ENCODE data around the gene FBN2. TPM values are rescaled to one million over a fixed set of nuclear protein-coding genes. Genes with fewer than 3 reads are reported as not detected.

Gene FBN2
- total and polyA plus RNA-seq, 9 of the 15 experiments (the other 6 are each of a cell fraction or from before 2014, with no cell fraction given), result 0.01 to 0.09 TPM; not detected in 7

- TF ChIP-seq MAX (CRISPR knock-in tag; IDR thresholded peaks at IDR 0.05), result no peak
- TF ChIP-seq HCFC1 (IDR thresholded peaks at IDR 0.05; ENCODE audit: low read depth, low read length), result no peak
- TF ChIP-seq ZNF644 (tag; IDR thresholded peaks at IDR 0.05; ENCODE audit: low read depth), result no peak
- TF ChIP-seq PHTF2 (CRISPR knock-in tag; IDR thresholded peaks at IDR 0.05), result no peak
- no peak for TF ChIP-seq KDM4B (IDR thresholded peaks at IDR 0.05; ENCODE audit: borderline replicate concordance in 2 of 2, low read depth in 1 of 2)
- no peak for TF ChIP-seq HNRNPH1 (optimal IDR thresholded peaks at IDR 0.05; ENCODE audit: low read depth, low read length)
These were observed 110.1 kb downstream of the FBN2 start (continued) for GRCh38 chr5:128427921-128428320.

GRCh38 chr5:128426090-128426534 lies 111.9 kb downstream of the FBN2 start:
- DNase-seq (ENCODE audit: extremely low read depth in 1 of 4, low spot score in 3 of 4), result no peak
- Histone ChIP-seq H2AFZ (ENCODE audit: low read depth, low read length) (no peak overlapping the region), H3K4me3 (no peak overlapping the region), H3K9ac (ENCODE audit: insufficient read depth in 1 of 2, low read depth in 2 of 2, low read length in 2 of 2) (no peak overlapping the region), H4K20me1 (replicated peaks; ENCODE audit: control insufficient read depth, insufficient read depth, low read length) (no peaks in the 10 kb centered on the region), H3K4me1 (replicated peaks in 1 of 2; ENCODE audit: control insufficient read depth in 2 of 2, insufficient read depth in 2 of 2, low read length in 2 of 2) (no peaks in the 10 kb centered on the region), H3K9me3 (replicated peaks; ENCODE audit: control insufficient read depth, insufficient read depth, low read depth, low read length) (peaks cover 2% of the 10 kb centered on the region; the same call in 1 of the 2 replicates), H3K9me1 (ENCODE audit: control insufficient read depth, insufficient read depth, low read length) (no peaks in the 10 kb centered on the region), H3K27ac (ENCODE audit: extremely low read depth, low read depth, low read length) (no peak overlapping the region), H3K4me2 (ENCODE audit: insufficient read depth, low read length) (no peak overlapping the region), H3K36me3 (ENCODE audit: control insufficient read depth, insufficient read depth, low read length) (no peaks in the 10 kb centered on the region), H3K27me3 (ENCODE audit: control insufficient read depth in 2 of 2, insufficient read depth in 2 of 2, low read length in 2 of 2) (no peaks in the 10 kb centered on the region), H3K79me2 (ENCODE audit: control insufficient read depth, insufficient read depth, low read length) (no peaks in the 10 kb centered on the region)
- BruUV-seq (replicated peaks), result no TSS peak
- no peak for ATAC-seq
- CTCF ChIA-PET (ENCODE audit: low intra/inter-chr PET ratio), result no interaction called here
- 0% methylated on average over 5 of the region's 5 CpGs for WGBS (ENCODE audit: insufficient coverage, low coverage, missing lambda C conversion rate)
- POLR2A ChIA-PET, result no interaction called here
- intact Hi-C loops (cut with micrococcal nuclease), result no loop called here
- in situ Hi-C loops (cut with MboI), result no loop called here
- no peak for FAIRE-seq
- TF ChIP-seq HDAC6 (IDR thresholded peaks at IDR 0.05; ENCODE audit: low read depth, low read length) (no peak), ZBTB49 (CRISPR knock-in tag; IDR thresholded peaks at IDR 0.05; ENCODE audit: borderline replicate concordance) (no peak), ZSCAN29 (IDR thresholded peaks at IDR 0.05) (no peak), CREB3 (tag; conservative IDR thresholded peaks at IDR 0.05; ENCODE audit: low read depth) (no peak), TGIF2 (CRISPR knock-in tag; IDR thresholded peaks at IDR 0.05) (no peak)
